ENCODE data around the gene FOXRED1.
A peak's percentile ranks its signal among the peaks of the same experiment; 100 is the strongest.
"Not testable (repeated sequence)": the region's sequence is repeated elsewhere in the genome, so short reads cannot be mapped to it uniquely, and the experiment has no call there.

The FOXRED1 gene

GRCh38 chr11:126268708-126269579, at the start of gene FOXRED1, which contains the start of gene SRPRA:
Gene FOXRED1 (plus strand): TSS chr11:126269154. CDS start chr11:126269207, 53 bp downstream.
Gene SRPRA (minus strand): TSS chr11:126268895. CDS start chr11:126268804, 91 bp downstream.
- peak; percentile 99 for DNase-seq (ENCODE audit: low spot score)

GRCh38 chr11:126219547-126219946, 49.4 kb upstream of the FOXRED1 start:
- no peak for DNase-seq (ENCODE audit: low spot score)

GRCh38 chr11:126224647-126225294, 44.2 kb upstream of the FOXRED1 start:
- DNase-seq (ENCODE audit: low spot score), result no peak

GRCh38 chr11:126225295-126225665, 43.7 kb upstream of the FOXRED1 start:
- DNase-seq (ENCODE audit: low spot score), result no peak

GRCh38 chr11:126226334-126227084, 42.4 kb upstream of the FOXRED1 start:
- DNase-seq (ENCODE audit: low spot score), result no peak

GRCh38 chr11:126229858-126230540, 39.0 kb upstream of the FOXRED1 start:
- no peak for DNase-seq (ENCODE audit: low spot score)

- no peak for DNase-seq (ENCODE audit: low spot score)
Measured at GRCh38 chr11:126231725-126232459, 37.1 kb upstream of the FOXRED1 start.

GRCh38 chr11:126232683-126233082, 36.3 kb upstream of the FOXRED1 start:
- DNase-seq (ENCODE audit: low spot score), result no peak

GRCh38 chr11:126233391-126233790, 35.6 kb upstream of the FOXRED1 start:
- DNase-seq (ENCODE audit: low spot score), result no peak

- DNase-seq (ENCODE audit: low spot score), result no peak
Measured at GRCh38 chr11:126246636-126247035, 22.3 kb upstream of the FOXRED1 start.

GRCh38 chr11:126253265-126253664, 15.7 kb upstream of the FOXRED1 start:
- DNase-seq (ENCODE audit: low spot score), result no peak

- DNase-seq (ENCODE audit: low spot score), result no peak
Measured at GRCh38 chr11:126254819-126255218, 14.1 kb upstream of the FOXRED1 start.

- not testable (repeated sequence) for DNase-seq (ENCODE audit: low spot score)
Measured at GRCh38 chr11:126255507-126255906, 13.4 kb upstream of the FOXRED1 start.

GRCh38 chr11:126256216-126256615, 12.7 kb upstream of the FOXRED1 start:
- DNase-seq (ENCODE audit: low spot score), result no peak

GRCh38 chr11:126257144-126257543, 11.8 kb upstream of the FOXRED1 start:
- no peak for DNase-seq (ENCODE audit: low spot score)

- DNase-seq (ENCODE audit: low spot score), result no peak
Measured at GRCh38 chr11:126257764-126258163, 11.2 kb upstream of the FOXRED1 start.

GRCh38 chr11:126262216-126262615, 6.7 kb upstream of the FOXRED1 start:
- DNase-seq (ENCODE audit: low spot score), result no peak

- DNase-seq (ENCODE audit: low spot score), result no peak
Measured at GRCh38 chr11:126263489-126263888, 5.5 kb upstream of the FOXRED1 start.

GRCh38 chr11:126265811-126266210, 3.1 kb upstream of the FOXRED1 start:
- no peak for DNase-seq (ENCODE audit: low spot score)

GRCh38 chr11:126267650-126268049, 1.3 kb upstream of the FOXRED1 start:
- peak; percentile 56 for DNase-seq (ENCODE audit: low spot score)

- DNase-seq (ENCODE audit: low spot score), result no peak
Measured at GRCh38 chr11:126268361-126268707, 620 bp upstream of the FOXRED1 start.
